Hematopoietic multipotent progenitor cell (in vitro differentiated cells): ENCODE data around the gene HDAC1. TPM values are rescaled to one million over a fixed set of nuclear protein-coding genes. Genes with fewer than 3 reads are reported as not detected.
A peak's percentile ranks its signal among the peaks of the same experiment; 100 is the strongest.

ENCODE experiments used
- DNase-seq, 3 donors: peaks; one replicate each; pipeline ENCODE4 v3.0.0-alpha.2; 2011 to 2015; ENCODE audit warnings: low read depth in 2 of 3, low spot score in 2 of 3
- total RNA-seq: library from RNA; depleted of rRNA; stranded (reverse); fragments of >200 nt; gene quantifications from one replicate; pipeline ENCODE4 v1.2.3, GENCODE V29; 2012

Gene HDAC1
- total RNA-seq, 1 donor, result 65.7 TPM

DNA sequence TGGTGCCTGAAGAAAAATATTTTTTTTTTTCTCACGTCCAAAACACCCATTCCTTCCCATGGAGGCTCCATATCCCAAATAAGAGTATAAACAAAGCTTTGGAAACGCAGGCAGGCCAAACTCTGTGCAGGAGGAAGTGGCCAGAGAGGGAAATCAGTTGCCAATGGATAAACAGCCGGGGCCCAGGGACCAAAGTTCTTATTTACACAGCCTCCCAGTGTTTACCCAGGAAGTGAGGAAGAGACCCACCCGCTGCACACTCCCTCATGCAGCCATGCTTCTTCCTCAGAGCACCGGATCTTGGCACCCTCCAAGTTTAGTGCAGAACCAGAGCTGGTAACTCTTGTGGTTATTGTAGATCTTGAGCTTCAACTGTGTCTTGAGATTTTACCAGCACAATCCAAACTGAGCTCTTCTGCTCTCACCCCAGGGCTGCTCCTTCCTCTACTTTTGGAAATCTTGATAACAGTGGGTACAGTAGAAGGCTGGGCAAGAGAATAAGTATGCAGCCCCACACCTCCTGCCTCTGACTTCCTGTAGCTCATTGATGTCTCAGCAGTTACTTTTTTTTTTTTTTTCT, 29.9 kb downstream of the HDAC1 start:
- DNase-seq, result no peak

DNA sequence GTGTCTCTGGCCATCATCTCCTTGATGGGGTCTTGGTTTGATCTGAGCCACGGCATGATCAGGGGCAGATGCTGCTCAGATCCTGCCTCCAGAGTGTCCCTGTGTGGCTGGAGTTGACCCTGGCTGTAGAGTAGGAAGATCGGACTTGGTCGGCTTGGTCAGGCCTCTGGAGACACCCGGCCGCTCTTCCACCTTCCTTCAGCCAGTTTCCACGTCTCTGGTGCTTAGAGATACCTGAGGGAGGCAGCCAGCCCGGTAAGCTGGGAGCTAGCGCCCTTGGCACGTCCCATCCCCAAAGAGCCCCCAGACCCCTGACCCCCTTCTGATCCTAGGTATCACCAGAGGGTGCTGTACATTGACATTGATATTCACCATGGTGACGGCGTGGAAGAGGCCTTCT, 35.3 kb downstream of the HDAC1 start:
- no peak for DNase-seq

DNA sequence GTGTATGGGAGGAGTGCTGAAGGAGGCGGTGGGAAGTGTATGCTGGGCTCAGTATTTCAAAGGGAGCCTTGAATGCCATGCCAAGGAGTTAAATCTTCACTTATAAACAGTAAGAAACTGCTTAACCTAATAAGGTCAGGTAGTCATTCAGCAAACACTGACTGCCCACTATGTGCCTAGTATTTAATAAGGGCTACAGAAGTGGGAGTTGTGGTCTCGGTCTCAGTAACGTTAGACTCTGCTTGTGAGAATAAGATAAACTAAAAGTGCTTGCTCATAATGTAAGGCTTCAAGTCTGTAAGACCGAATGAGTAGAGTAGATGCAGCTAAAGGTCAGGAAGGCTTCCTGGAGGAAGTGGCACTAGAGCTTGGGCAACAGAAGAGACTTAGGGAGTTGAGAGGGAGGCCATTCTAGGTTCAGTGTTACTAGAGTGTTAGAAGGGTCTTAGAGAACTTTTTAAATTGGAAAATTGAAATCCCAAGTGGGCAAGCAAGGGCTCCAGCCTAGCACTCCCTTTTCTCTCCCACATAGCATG, 38.1 kb downstream of the HDAC1 start:
- no peak for DNase-seq

DNA sequence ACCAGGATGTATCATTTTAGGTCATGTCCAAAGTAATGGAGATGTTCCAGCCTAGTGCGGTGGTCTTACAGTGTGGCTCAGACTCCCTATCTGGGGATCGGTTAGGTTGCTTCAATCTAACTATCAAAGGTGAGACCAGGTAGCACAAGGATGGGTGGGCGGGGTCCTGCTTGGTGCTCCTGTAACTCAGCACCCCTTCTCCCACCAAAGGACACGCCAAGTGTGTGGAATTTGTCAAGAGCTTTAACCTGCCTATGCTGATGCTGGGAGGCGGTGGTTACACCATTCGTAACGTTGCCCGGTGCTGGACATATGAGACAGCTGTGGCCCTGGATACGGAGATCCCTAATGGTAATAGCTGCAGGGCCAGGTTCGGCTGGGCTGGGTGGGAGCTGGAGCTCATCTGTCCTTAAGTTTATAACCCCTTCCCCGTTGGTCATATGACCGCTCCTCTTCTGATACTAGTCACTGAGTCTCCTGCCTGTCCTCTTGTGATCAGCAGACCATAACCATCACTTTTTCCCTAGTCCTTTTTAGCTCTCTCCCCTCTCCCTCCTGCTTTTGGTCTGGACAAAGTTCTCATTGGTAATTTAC, 38.8 kb downstream of the HDAC1 start:
- no peak for DNase-seq

DNA sequence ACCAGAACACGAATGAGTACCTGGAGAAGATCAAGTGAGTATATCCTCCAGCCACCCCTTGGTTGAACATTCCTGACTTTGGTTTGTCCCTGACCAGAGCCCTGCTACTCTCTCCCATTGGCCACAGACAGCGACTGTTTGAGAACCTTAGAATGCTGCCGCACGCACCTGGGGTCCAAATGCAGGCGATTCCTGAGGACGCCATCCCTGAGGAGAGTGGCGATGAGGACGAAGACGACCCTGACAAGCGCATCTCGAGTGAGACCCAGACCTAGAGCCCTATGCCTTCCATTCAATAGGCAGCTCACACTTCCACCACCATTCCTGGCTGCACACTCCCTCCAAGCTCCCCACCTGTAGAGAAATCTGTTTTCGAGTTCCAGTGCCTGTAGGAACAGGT, 39.7 kb downstream of the HDAC1 start:
- no peak for DNase-seq

DNA sequence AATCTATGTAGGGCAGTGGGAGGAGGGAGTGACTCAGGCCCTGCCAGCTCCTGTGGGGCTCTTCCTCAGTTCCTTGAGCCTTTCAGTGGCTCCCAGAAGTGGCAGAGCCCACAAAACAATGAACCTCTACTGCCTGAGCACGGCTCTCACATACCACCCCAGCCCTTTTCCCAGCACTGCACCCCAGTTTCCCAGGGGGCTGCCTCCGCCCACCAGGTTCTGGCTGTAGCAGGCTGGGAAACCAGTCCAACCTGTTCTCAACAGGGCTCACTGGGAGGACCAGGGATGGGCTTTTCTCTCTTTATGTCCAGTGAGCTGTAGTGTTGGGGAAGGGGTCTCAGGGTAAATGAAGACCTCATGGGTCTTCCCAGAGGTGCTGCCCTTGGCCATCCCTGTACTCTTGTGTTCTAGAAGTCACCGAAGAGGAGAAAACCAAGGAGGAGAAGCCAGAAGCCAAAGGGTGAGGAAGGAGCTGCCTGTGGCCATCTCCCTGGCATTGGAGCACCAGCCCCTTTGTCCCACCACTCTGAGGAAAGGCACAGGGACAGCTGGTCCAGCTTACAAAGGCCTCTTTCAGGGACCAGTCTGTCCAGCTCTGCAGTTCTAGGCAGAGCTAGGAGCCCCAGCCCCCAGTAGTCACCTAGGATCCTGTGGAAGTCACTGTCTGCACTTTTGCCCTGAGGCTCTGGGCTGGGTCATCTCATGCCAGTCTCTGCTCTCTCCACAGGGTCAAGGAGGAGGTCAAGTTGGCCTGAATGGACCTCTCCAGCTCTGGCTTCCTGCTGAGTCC, 40.6 kb downstream of the HDAC1 start:
- DNase-seq, result no peak

DNA sequence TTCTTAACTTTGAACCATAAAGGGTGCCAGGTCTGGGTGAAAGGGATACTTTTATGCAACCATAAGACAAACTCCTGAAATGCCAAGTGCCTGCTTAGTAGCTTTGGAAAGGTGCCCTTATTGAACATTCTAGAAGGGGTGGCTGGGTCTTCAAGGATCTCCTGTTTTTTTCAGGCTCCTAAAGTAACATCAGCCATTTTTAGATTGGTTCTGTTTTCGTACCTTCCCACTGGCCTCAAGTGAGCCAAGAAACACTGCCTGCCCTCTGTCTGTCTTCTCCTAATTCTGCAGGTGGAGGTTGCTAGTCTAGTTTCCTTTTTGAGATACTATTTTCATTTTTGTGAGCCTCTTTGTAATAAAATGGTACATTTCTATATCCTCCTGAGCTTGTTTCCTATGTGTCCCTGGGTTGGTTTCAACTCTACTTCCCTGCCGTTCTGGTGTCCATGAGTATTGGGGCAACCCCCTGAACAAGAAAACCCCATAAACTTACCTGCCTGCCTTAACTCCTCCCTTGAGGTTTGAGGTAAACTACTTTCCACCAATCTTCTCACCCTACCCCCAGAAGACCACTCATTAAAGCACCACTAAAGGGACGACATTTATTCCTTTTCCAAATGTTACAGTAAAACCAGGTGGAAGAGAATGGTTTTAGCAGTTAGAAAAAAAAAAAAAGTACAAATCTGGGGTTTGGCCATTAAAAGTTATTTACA, 41.5 kb downstream of the HDAC1 start:
- no peak for DNase-seq

DNA sequence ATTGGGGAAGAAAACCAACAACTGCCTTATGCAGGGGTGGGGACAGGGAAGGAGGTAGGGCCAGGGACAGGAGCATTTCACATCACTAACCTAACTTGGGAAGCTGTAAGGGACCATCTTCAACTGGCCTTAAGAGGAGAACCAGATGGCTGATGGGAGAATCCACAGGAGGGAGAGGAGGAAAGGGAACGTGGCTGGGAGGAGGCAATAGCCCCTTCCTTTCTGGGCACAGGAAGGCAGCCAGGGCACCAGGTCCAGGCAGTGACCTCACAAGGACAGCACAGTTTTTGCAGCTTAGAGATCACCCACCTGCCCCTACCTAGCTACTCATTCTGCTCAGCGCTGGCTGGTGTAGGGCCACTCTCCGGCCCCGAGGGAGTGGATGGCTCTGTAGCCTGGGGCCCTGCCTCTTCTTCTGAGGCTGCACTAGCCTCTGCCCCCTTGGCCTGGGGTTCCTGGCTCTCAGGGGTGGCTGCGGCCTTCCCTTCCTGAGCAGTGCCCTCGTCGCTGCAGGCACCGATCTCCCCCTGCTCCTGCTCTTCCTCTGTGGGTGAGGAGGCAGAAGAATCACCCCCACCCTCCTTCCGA, 42.5 kb downstream of the HDAC1 start:
- no peak for DNase-seq

DNA sequence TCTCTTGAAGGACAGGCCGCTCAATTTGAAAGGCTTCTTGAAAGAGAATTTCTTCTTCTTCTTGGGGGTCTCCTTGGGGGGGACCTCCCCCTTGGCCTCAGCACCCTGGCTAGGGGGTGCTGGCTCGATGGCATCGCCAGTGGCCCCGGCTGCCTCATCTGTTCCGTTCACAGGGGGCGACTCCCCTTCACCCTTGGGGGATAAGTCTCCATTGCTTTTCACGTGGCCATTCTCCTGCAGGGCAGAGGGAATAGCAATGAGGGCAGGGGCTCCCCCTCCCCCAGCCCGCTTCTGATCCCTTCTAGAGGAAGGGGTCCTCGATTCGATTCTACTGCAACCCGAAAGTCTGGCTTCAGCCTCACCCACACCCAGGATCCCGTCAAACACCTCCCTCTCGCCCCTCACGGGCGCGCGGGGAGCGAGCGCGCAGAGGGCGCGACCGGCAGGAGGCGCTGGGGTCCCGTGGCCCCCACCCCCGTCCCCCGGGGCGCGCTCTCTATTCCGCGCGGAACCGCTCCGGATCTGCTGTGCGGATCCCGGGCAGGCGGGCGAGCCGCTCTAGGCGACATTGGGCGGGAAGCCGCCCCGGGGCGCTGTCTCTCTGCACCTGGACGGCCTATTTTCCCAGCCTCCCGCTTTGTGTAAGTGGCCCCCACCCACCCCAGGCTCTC, 43.1 kb downstream of the HDAC1 start:
- peak; percentile 58 to 62 (median 61) for DNase-seq

DNA sequence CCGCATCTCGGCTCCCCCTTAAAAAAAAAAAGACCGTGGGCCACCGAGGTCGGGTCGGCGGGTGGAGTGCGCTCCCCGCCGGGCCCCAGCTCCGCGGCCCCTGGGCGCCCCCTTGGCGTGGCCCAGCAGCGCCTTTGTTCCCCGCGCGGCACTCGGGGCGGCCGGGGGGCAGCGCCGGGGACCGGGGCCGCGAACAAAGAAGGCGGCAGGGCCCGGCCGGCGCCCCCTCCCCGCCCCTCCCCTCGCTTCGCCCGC, 43.6 kb downstream of the HDAC1 start:
- no peak for DNase-seq

DNA sequence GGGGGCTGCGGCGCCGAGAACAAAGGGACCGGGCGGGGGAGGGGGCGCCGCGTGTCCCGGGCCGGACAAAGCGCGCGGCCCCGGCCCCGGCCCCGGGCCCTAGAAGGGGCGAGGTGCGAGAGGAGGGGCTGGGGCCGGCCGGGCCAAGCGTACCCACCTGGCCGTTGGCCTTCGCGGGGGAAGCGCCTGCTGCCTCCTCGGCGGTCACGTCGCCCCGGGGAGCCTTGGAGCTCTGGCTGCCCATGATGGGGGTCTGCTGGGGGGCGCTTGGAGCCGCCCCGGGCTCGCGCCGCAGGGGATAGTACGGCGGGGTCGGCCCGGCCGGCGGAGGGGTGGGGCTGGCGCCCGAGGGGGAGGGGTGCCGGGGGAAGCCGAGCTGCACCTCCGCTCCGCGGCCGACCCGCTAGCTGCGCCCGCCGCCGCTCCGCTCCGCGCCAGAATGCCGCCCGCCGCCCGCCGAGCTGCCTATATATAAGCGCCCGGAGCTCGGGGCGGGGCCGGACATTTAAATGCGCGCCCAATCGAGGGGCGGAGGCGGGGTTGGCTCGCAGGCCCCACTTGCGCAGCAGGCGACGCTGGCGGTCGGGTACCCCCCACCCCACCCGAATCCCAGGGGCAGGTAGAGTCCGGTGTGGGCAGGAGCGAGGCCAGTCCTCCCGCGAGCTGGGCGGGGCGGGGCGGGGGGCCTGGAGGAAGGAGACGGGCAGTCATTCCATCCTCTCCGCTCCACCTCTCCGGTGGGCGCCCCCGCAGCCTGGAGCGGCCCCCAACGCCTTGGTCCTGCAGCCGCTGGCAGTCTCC, 44.1 kb downstream of the HDAC1 start, which contains the start of gene MARCKSL1:
TSS of gene MARCKSL1 (minus strand) at position 444 of the 801 bp plus-strand sequence. CDS start at position 244, 200 bp downstream.
- DNase-seq, result peak; percentile 73 to 81 (median 79)

DNA sequence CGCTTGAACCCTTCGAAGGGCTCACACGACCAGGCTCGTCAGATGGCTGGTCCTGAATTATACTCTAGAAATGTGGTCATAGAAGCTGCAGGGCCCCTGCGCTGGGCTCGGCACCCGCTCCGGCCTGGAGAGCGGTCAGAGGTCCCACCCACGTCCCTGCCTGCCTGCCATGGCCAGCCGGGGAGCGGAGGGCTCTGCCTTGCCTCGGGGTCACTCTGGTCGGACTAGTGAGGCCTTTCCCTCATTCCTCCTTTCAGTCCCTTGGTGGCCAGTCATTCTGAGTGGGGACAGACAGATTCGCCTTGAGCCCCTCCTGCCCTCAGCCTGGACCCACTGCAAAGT, 44.7 kb downstream of the HDAC1 start:
- no peak for DNase-seq

DNA sequence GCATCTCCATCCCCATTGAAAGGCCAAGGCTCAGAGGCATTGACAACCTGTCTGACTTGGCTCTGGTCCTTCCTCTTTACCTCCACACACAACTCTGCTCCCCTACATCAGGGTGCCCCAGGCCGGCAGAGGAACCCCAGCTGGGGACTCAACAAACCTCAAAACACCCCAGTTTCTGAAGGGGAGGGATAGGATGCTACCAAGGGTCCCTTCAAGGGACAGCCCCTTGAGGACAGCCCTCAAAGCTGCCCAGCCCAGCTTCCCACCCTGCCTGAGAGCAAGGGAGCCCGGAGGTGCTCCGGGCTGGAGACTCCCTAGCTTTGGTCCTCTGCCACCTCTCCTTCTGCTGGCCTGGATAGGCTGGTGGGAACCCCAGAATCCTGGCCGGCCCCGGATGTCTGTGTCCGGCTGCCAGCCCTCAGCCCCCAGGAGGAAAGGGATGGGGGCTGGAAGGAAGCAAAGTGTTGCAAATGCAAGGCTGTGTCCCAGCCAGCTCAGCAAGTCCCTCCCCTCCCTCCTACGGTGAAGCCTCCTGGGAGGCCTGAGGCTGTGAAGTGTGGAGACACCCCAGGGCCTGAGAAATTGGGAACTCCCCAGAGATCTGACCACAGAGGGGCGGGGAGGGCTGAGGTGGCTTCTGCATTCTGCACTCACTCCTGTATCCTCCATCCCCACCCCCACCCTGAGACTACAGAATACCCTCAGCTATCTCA, 45.2 kb downstream of the HDAC1 start:
- peak in 2 of 3 donors; percentile 89 to 92 for DNase-seq

DNA sequence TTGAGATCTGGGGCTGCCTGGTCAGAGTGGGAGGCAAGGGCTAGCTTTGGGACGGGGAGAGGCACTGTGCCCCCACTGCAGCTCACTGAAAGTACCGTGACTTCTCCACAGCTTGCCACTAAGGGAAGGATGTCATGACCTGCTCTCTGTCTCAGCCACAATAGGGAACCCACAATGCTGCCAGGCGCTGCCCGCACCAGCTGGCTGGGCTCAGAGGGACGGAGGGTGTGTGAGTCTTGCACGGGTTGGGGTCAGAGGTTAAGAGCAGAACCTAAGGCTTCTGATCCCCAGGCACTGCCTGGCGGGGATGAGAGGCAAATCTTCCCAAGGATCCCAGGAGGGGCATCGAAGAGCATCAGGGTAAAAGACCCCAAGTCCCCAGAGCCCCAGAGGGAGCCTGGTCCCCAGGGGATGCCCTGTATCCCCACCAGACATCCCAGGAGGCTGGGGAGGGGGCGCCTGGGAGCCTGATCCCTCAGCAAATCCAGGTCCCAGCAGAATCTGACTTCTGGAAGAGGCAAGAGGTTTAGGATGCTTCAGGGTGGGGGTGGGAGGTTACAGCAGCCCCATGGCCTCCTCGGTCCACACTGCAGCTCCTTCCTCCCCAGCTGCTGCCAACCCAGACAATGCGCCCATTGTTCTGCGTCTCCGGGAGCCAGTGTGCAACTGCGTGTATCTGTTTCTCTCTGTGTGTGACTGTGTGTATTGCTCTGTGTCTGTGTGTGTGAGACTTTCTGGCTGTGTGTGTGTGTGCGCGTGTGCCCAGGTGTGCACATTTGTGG, 46.2 kb downstream of the HDAC1 start:
- peak in 2 of 3 donors; percentile 68 to 79 for DNase-seq

DNA sequence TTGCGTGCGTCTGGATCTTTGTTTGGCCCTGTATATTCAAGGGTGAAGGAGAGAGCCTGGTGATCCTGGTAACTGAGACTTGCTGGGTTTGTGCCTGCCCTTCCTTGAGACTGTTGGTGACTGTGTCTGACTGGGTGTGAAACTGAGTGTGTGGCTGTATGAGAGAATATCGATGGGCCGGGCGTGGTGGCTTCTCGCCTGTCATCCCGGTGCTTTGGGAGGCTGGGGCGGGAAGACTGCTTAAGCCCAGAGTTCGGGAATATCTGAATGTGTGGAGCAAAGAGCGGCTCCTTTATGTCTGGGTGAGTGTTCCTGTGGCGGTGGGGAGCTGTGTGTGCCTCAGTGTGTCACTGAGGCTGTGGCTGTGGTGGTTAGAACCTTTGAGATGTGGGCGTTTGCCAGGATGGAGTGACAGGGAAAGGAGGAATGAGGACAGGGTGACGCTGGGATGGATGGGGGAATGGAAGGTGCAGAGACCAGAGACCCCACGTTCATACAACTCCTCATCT, 46.8 kb downstream of the HDAC1 start:
- DNase-seq, result no peak

DNA sequence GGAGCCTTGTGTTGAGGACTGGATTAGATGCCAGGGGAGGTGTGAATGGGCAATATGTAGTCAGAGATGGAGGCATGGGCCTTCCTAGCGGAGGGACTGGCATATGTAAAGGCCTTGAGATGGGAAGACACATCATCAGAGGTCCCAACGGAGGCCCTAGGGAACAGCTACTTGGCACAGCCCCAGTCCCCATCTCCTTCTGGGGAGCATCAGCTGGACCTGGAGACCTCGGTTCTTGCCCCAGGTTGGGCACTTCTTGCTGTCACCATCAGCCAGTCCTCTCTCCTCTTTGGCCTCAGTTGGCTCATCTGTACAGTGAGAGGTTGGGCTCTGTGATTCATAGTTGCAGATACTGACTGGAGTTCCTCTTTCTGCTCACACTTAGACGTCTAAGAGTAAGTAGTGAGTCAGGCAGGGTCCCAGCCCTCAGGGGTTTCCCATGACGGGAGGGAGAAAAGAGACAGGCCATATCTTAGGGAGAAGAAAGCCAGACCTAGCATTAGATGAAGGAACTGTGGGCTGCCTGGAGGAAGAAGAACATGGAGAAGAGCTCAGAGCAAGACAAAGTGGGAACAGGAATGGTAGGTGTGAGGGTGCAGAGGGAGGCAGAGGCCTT, 47.6 kb downstream of the HDAC1 start:
- DNase-seq, result peak in 2 of 3 donors; percentile 81 to 84

DNA sequence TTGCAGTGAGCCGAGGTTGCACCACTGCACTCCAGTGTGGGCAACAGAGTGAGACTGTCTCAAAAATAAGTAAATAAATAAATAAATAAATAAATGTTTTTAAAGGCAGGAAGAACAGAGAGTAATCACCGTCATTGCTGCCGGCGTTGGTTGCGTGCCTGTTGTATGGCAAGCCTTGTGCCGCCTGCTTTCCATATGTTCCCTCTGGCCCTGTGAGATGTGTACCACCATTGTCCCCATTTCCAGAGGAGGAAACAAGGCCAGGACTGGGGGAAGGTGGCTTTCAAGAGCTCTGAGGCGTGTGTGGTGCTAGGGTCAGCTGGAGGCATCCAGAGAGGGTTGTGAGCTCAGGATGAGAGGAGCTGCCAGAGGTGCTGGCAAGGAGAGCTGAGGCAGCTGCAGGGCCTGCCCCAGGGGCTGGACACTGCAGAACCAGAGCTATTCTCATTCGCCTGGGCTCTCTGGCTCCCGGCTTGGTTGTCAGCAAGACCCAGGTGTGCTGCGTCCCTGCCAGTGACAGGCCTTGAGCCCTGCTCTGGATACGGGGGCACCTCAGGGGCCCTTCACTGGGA, 49.4 kb downstream of the HDAC1 start:
- DNase-seq, result no peak
